ENCODE data around the gene LRFN2. TPM values are rescaled to one million over a fixed set of nuclear protein-coding genes. Genes with fewer than 3 reads are reported as not detected.

Gene LRFN2
- total and polyA plus RNA-seq, 2 donors from 2014 or later: not detected

GRCh38 chr6:40585223-40585622, 1.9 kb downstream of the LRFN2 start:
- H3K9me3 ChIP-seq (ENCODE audit: control insufficient read depth in 2 of 3, insufficient read depth in 1 of 3, low read length in 3 of 3): no peaks in the 10 kb centered on the region
- peaks cover 0 to 6% (median 4%) of the 10 kb centered on the region in 3 donors for H3K4me1 ChIP-seq (ENCODE audit: control insufficient read depth in 2 of 3, insufficient read depth in 2 of 3, low read depth in 1 of 3, low read length in 3 of 3)
- H3K4me3 ChIP-seq (ENCODE audit: low read length in 3 of 3): no peak overlapping the region
- H3K27ac ChIP-seq (ENCODE audit: low read depth in 2 of 2, low read length in 2 of 2): no peak overlapping the region
- no peaks in the 10 kb centered on the region for H3K36me3 ChIP-seq (ENCODE audit: control insufficient read depth in 2 of 3, insufficient read depth in 3 of 3, low read length in 3 of 3)
- H3K27me3 ChIP-seq (ENCODE audit: control insufficient read depth, insufficient read depth, low read length): peaks cover 5% of the 10 kb centered on the region
- no peak for FAIRE-seq
- TF ChIP-seq, protein P1, sequence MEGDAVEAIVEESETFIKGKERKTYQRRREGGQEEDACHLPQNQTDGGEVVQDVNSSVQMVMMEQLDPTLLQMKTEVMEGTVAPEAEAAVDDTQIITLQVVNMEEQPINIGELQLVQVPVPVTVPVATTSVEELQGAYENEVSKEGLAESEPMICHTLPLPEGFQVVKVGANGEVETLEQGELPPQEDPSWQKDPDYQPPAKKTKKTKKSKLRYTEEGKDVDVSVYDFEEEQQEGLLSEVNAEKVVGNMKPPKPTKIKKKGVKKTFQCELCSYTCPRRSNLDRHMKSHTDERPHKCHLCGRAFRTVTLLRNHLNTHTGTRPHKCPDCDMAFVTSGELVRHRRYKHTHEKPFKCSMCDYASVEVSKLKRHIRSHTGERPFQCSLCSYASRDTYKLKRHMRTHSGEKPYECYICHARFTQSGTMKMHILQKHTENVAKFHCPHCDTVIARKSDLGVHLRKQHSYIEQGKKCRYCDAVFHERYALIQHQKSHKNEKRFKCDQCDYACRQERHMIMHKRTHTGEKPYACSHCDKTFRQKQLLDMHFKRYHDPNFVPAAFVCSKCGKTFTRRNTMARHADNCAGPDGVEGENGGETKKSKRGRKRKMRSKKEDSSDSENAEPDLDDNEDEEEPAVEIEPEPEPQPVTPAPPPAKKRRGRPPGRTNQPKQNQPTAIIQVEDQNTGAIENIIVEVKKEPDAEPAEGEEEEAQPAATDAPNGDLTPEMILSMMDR (IDR thresholded peaks at IDR 0.05; ENCODE audit: borderline replicate concordance, extremely low read depth, insufficient read depth): no peak
- no peak overlapping the region for H3K9ac ChIP-seq (ENCODE audit: low read length in 3 of 3)
- intact Hi-C loops (cut with DNase I): no loop called here
- peak in 2 of 5 donors; percentile 19 to 45 for DNase-seq

- Histone ChIP-seq H3K4me1 (ENCODE audit: control insufficient read depth in 2 of 3, insufficient read depth in 2 of 3, low read depth in 1 of 3, low read length in 3 of 3) (peaks cover 0 to 6% (median 4%) of the 10 kb centered on the region in 3 donors), H3K27ac (ENCODE audit: low read depth in 2 of 2, low read length in 2 of 2) (no peak overlapping the region), H3K4me3 (ENCODE audit: low read length in 3 of 3) (no peak overlapping the region), H3K27me3 (ENCODE audit: control insufficient read depth, insufficient read depth, low read length) (peaks cover 5% of the 10 kb centered on the region), H3K36me3 (ENCODE audit: control insufficient read depth in 2 of 3, insufficient read depth in 3 of 3, low read length in 3 of 3) (no peaks in the 10 kb centered on the region), H3K9me3 (ENCODE audit: control insufficient read depth in 2 of 3, insufficient read depth in 1 of 3, low read length in 3 of 3) (no peaks in the 10 kb centered on the region), H3K9ac (ENCODE audit: low read length in 3 of 3) (no peak overlapping the region)
- TF ChIP-seq, protein P1 (IDR thresholded peaks at IDR 0.05; ENCODE audit: borderline replicate concordance, extremely low read depth, insufficient read depth): no peak
- DNase-seq (no peak), FAIRE-seq (no peak)
- intact Hi-C loops (cut with DNase I): no loop called here
These were observed 2.4 kb downstream of the LRFN2 start for GRCh38 chr6:40584741-40585140.

GRCh38 chr6:40583709-40584108, 3.5 kb downstream of the LRFN2 start:
- TF ChIP-seq, protein P1 (IDR thresholded peaks at IDR 0.05; ENCODE audit: borderline replicate concordance, extremely low read depth, insufficient read depth): no peak
- intact Hi-C loops (cut with DNase I): no loop called here
- Histone ChIP-seq H3K27ac (ENCODE audit: low read depth in 2 of 2, low read length in 2 of 2) (no peak overlapping the region), H3K9me3 (ENCODE audit: control insufficient read depth in 2 of 3, insufficient read depth in 1 of 3, low read length in 3 of 3) (no peaks in the 10 kb centered on the region), H3K4me1 (ENCODE audit: control insufficient read depth in 2 of 3, insufficient read depth in 2 of 3, low read depth in 1 of 3, low read length in 3 of 3) (peaks cover 0 to 6% (median 4%) of the 10 kb centered on the region in 3 donors), H3K9ac (ENCODE audit: low read length in 3 of 3) (no peak overlapping the region), H3K27me3 (ENCODE audit: control insufficient read depth, insufficient read depth, low read length) (peaks cover 5% of the 10 kb centered on the region), H3K4me3 (ENCODE audit: low read length in 3 of 3) (no peak overlapping the region), H3K36me3 (ENCODE audit: control insufficient read depth in 2 of 3, insufficient read depth in 3 of 3, low read length in 3 of 3) (no peaks in the 10 kb centered on the region)
- no peak for FAIRE-seq
- DNase-seq: no peak

- H3K36me3 ChIP-seq (ENCODE audit: control insufficient read depth in 2 of 3, insufficient read depth in 3 of 3, low read length in 3 of 3): no peaks in the 10 kb centered on the region
- intact Hi-C loops (cut with DNase I): no loop called here
- H3K9ac ChIP-seq (ENCODE audit: low read length in 3 of 3): no peak overlapping the region
- H3K27me3 ChIP-seq (ENCODE audit: control insufficient read depth, insufficient read depth, low read length): peaks cover 5% of the 10 kb centered on the region
- TF ChIP-seq, protein P1 (IDR thresholded peaks at IDR 0.05; ENCODE audit: borderline replicate concordance, extremely low read depth, insufficient read depth): peak; percentile 10
- H3K4me1 ChIP-seq (ENCODE audit: control insufficient read depth in 2 of 3, insufficient read depth in 2 of 3, low read depth in 1 of 3, low read length in 3 of 3): peaks cover 0 to 6% (median 0%) of the 10 kb centered on the region in 3 donors
- DNase-seq: peak in 1 of 5 donors; percentile 16
- no peak overlapping the region for H3K4me3 ChIP-seq (ENCODE audit: low read length in 3 of 3)
- FAIRE-seq: no peak
- H3K9me3 ChIP-seq (ENCODE audit: control insufficient read depth in 2 of 3, insufficient read depth in 1 of 3, low read length in 3 of 3): no peaks in the 10 kb centered on the region
- H3K27ac ChIP-seq (ENCODE audit: low read depth in 2 of 2, low read length in 2 of 2): no peak overlapping the region
These were observed 4.3 kb downstream of the LRFN2 start for GRCh38 chr6:40582892-40583291.

Measured in kidney (tissue), 14 donors.